AG04450 (cell line): ENCODE data around the gene ARFIP1. TPM values are rescaled to one million over a fixed set of nuclear protein-coding genes. Genes with fewer than 3 reads are reported as not detected.

Experiments
- CTCF ChIA-PET: fragments of 300-600, 350-600 bp; formaldehyde crosslinking; extraction: SDS; loops from one replicate; lab custom pipeline; 2022; ENCODE audit warnings: antibody characterized with exemption, inconsistent platforms; lab: Charles Lee
- POLR2A ChIA-PET: fragments of 350-600 bp; formaldehyde crosslinking; extraction: SDS; loops from one replicate; lab custom pipeline; 2021; ENCODE audit warnings: antibody characterized with exemption, inconsistent platforms; lab: Yijun Ruan, JAX
- DNase-seq: peaks from one replicate; pipeline ENCODE4 v3.0.0-alpha.2; 2011; ENCODE audit warnings: low read depth, low spot score
- H3K27ac ChIP-seq: one replicate; pipeline ENCODE4 v1.5.1; 2012; ENCODE audit warnings: low read depth, low read length, control low read depth
- H3K27me3 ChIP-seq: one replicate; pipeline ENCODE4 v1.6.0; 2012; ENCODE audit warnings: low read length; ENCODE audit not compliant: control insufficient read depth, insufficient read depth
- H3K4me3 ChIP-seq: 2 replicates; pipeline ENCODE4 v1.5.1; 2011; ENCODE audit warnings: mild to moderate bottlenecking, low read depth, low read length, control low read depth
- H3K9me3 ChIP-seq: 2 replicates; pipeline ENCODE4 v1.5.1; 2012; ENCODE audit warnings: low read length; ENCODE audit not compliant: control insufficient read depth, insufficient read depth
- polyA plus RNA-seq: library from polyadenylated mRNA; depleted of rRNA; stranded (reverse); fragments of >200 nt; gene quantifications from 2 replicates; pipeline ENCODE4 v1.2.3, GENCODE V29; 2011
- TF ChIP-seq, protein P1 (sequence below): IDR thresholded peaks from 2 replicates; pipeline ENCODE4 v1.5.1; 2011; ENCODE audit warnings: low read depth, low read length, control low read depth, inconsistent platforms

ARFIP1 gene
- polyA plus RNA-seq, 1 experiment, result 42.0 TPM

GRCh38 chr4:152957437-152958171, 177.8 kb downstream of the ARFIP1 start:
- TF ChIP-seq, protein P1, sequence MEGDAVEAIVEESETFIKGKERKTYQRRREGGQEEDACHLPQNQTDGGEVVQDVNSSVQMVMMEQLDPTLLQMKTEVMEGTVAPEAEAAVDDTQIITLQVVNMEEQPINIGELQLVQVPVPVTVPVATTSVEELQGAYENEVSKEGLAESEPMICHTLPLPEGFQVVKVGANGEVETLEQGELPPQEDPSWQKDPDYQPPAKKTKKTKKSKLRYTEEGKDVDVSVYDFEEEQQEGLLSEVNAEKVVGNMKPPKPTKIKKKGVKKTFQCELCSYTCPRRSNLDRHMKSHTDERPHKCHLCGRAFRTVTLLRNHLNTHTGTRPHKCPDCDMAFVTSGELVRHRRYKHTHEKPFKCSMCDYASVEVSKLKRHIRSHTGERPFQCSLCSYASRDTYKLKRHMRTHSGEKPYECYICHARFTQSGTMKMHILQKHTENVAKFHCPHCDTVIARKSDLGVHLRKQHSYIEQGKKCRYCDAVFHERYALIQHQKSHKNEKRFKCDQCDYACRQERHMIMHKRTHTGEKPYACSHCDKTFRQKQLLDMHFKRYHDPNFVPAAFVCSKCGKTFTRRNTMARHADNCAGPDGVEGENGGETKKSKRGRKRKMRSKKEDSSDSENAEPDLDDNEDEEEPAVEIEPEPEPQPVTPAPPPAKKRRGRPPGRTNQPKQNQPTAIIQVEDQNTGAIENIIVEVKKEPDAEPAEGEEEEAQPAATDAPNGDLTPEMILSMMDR, result no peak
- peaks cover 3% of the 10 kb centered on the region for H3K27me3 ChIP-seq
- ChIA-PET POLR2A (interaction anchor here (1.6 kb wide), 1 partner anchor 16 kb away, joined by 3 read pairs; no protein-coding TSS in a partner anchor), CTCF (interaction anchor here (0.6 to 0.8 kb wide), 2 partner anchors 11 to 82 kb away, joined by 3 read pairs; no protein-coding TSS in a partner anchor)
- no peak overlapping the region for H3K27ac ChIP-seq
- DNase-seq, result no peak
- no peak overlapping the region for H3K4me3 ChIP-seq
- no peaks in the 10 kb centered on the region for H3K9me3 ChIP-seq

DNA sequence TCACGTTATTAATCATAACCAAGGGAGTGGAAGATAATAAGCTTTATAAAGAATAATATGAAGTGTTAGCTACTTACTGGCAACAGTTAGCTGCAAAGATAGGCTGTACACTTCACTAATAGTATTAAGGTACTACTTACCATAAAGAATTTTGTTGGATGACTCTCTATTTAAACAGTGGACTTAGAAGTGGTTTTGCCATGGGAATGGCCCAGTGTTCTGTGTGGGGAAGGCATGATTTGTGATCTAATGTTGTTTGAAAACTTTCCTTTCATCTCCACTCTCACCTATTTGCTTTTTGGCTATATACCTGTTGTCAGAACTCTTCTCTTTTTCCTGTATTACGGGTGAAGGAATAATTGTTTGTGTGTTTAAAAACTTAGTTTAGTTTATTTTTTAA, 179.3 kb downstream of the ARFIP1 start:
- ChIA-PET POLR2A (no interaction called here), CTCF (interaction anchor here (0.6 to 1.0 kb wide), 2 partner anchors 8 to 169 kb away, joined by 3 read pairs; no protein-coding TSS in a partner anchor)
- no peak for DNase-seq
- Histone ChIP-seq H3K4me3 (no peak overlapping the region), H3K9me3 (no peaks in the 10 kb centered on the region), H3K27ac (no peak overlapping the region), H3K27me3 (peaks cover under 1% of the 10 kb centered on the region)
- TF ChIP-seq, protein P1, result no peak

DNA sequence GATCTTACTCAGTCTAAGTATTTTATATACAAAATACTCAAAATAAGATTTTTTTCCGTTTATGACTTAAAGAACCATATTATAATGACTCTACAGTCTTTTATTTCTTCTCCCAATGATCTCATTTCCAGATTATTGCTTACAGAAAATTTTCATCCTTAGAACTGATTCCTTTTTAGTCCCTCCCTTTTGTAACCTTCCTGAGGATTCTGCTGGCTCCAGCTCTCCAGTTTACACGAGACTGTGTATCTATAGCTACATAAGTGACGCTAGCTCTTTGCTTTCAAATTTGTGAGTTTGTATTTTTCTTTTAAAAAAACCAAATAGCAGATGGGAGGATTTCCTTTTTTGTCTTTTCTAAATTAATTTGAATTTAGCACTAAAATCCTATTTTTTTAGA, 180.3 kb downstream of the ARFIP1 start:
- TF ChIP-seq, protein P1, result no peak
- POLR2A ChIA-PET, result no interaction called here
- Histone ChIP-seq H3K27me3 (no peaks in the 10 kb centered on the region), H3K27ac (no peak overlapping the region), H3K4me3 (no peak overlapping the region), H3K9me3 (no peaks in the 10 kb centered on the region)
- DNase-seq, result no peak
- CTCF ChIA-PET, result interaction anchor here (0.8 to 1.0 kb wide), 2 partner anchors 20 to 168 kb away, joined by 3 to 4 read pairs; no protein-coding TSS in a partner anchor

DNA sequence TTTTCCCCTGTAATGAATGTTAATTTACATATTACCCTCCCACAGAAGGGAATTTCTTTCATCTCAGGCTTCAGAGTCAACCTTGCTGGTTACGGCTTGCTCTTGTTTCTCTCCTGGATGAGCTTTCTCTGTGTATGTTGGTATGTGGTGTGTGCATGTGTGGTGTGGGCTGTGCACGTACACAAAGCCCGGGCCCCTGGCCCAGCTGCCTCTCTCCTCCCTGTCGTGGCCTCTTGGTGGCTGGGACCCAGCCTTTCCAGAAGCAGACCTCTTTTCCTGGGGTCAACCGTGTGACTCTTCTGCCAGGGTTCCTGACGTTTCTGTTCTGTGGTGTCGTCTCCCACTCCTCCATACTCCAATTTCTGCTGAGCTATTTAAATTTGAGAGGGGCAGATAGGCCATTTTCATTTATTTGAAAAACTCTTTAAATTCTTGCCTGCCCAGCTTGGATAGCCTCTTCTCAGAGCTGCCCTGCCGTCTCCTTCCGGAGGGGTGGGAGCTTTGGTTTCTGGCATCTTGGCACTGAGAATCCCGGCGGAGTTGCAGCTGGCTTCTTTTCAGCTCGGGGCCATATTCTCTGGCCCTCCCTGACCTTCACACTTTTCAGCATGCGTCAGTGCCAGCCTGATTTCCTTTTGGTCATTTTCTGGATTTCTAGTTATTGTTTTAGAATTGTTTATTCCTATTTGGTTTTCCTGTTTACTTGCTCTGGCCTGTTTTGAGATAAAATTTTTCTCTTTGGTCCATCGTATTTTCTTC, 181.4 kb downstream of the ARFIP1 start:
- CTCF ChIA-PET, result interaction anchor here (0.7 kb wide), 1 partner anchor 654 kb away, joined by 3 read pairs; no protein-coding TSS in a partner anchor
- no peak overlapping the region for H3K27ac ChIP-seq
- TF ChIP-seq, protein P1, result no peak
- no peak for DNase-seq
- H3K9me3 ChIP-seq, result no peaks in the 10 kb centered on the region
- H3K4me3 ChIP-seq, result no peak overlapping the region
- POLR2A ChIA-PET, result no interaction called here
- H3K27me3 ChIP-seq, result no peaks in the 10 kb centered on the region
